GM18498 (cell line): Measurements from ENCODE around the gene PAPPA.

Experiments
- ATAC-seq: cut with Tn5 transposase; IDR thresholded peaks from one replicate; pipeline ENCODE4 v1.9.1; 2021; ENCODE audit warnings: mild to moderate bottlenecking, moderate library complexity; ENCODE audit not compliant: unreplicated experiment

The PAPPA gene

DNA sequence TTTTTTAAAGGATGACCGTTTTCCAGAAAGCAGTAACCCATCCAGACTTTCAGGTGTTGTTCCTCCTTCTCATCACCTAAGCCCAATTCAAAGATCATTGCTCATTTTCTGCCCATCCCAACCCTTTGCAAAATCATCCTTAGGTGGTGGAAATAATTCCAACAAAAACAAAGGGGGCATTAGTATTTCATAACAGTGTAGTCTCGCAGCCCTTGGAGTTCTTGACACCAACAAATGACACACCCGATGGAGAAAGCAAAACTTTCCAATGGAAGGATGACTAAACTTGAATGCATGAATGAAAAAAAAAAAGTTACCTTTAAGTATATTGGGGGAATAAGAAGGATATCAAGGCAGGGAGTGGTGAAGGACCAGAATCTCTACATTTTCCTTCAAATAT is 117.0 kb downstream of the PAPPA start:
- no peak for ATAC-seq

DNA sequence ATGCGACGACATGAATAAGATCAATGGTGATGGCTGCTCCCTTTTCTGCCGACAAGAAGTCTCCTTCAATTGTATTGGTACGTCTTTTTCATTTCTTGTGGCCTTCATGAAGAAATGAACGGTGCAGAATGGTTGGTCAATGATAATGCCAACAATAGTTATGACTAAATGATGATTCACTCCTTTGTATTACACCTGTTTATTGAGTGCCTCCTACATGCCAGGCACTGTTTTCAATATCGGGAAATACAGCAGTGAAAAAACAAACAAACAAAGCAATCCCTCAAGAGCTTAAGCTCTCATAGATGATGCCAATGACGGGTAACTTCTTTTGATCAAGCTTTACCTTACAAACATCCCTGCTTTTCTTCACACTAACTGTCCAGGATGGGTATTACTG is 117.7 kb downstream of the PAPPA start:
- ATAC-seq, result no peak

DNA sequence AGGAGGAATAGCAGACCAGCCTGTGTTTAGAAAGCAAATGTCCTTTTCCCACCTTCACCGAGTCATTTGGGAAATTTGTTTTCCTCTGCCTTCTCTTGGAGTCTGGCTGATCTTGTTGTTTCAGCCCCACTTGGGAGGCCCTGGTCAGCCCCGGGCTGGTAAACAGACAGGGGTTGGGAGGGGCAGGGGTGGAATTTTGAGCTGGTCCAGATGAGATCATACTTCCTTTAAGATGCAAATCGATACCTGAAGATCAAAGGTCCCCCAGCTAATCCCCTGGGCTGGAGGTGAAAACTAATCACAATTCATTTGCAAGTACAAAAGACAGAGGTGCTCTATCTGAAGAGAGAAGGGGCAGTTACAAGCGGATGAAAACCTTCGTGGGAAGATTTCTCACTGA is 118.4 kb downstream of the PAPPA start:
- no peak for ATAC-seq

DNA sequence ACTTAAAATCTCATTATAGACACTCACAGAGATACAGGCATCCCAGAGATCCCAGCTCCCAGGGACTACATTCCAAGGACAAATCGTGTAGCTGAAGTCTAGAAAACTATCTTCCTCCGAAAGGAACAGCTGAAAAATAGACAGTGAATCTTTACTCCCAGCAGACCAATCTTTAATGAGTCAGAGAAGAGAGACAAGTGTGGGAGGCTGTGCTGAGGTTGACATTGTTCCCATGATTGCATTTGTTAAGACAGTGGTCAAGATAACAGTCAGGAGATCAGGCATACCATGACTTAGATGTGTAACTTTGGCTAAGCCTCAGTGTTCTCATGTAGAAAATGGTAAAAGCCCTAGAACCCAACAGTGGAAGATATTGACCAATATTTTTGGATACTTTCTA is 120.7 kb downstream of the PAPPA start:
- ATAC-seq, result no peak

DNA sequence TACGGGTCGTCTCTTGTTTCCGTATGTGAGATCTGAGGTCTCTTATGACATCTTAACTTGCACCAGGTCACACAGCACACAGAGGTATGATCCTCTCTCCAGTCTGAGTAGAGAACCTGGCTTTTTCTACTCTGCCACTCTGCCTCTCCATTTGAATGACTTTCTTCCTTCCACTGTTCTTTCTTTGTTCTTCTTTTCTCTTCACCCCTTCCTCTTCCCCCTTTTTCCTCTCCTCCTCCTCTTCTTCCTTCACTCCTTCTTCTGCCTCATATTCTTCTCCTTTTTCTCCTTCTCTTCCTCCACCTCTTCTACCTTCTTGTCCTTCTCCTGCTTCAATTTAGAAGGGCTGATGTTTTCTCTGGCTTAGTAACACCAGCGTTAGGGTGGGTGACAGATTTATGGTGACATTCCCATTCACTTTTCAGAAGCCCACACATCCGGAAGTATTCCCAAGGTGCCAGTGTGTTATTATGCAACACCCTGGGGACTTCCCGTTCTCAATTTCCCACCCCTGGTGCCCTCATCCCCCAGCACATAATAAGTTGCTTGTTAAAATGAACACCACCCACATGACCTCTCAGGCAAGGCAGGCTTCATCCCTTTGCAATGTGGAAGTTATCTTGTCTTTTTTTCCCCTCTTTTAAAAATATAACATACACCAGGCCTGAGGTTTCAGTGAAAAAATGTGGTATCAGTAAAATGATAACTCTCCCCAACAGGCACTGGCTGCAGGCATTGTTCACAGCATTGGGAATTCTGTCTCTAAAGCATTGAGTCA is 122.0 kb downstream of the PAPPA start:
- no peak for ATAC-seq

DNA sequence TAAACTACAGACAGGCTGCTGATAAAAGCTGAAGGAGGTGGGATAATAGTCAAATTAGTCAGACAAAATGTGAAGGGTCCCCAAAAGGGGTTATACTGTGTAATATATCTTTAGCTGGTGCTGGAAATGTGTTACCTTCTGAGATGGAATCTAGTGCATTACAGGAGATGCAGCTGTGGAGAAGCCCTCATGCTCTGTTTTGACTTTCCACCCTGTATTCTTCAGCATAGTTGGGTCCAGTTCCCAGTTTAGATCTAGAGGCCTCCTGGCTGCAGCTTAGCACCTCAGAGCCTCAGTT is 122.6 kb downstream of the PAPPA start:
- no peak for ATAC-seq

DNA sequence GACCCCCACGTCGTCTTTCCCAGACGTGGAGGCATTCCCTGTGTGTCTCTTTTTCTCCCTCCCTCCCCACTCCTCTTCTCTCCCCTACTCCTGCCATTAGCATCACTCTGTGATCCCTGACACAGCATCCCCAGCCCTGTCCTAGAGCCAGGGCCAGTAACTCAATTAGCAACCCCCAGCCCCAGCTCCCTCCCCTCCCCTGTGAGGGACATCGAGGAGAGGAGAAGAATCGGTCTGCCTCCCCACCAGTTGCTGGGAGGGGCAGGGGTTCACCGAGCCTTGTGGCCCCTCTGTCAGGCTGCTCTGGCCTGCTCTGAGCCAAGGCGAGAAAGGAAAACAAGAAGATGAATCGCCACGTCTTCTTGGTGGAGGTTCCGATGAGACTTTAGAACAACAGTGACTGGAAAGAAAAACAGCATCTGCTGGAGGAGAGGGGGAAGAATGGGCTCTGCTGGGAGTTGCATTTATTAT is 123.1 kb downstream of the PAPPA start:
- ATAC-seq, result no peak

DNA sequence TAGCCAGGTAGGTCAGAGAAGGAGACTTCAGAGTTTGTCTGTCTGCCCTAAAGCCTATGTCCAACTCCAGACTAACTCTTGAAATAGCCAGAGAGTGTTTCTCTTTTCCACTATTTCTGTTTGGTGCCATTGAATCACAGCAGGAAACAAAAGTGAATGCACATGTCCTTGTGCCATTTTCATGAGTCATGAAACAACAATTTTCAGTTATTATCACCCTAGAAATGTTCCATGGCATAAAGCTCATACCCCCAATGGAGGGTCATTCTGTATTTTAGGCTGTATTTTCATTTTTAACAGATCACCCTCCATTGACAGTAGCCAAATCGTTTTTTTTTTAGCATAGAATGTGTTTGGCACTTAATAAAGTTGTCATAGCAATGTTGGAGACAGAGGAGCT is 124.7 kb downstream of the PAPPA start:
- ATAC-seq, result no peak

DNA sequence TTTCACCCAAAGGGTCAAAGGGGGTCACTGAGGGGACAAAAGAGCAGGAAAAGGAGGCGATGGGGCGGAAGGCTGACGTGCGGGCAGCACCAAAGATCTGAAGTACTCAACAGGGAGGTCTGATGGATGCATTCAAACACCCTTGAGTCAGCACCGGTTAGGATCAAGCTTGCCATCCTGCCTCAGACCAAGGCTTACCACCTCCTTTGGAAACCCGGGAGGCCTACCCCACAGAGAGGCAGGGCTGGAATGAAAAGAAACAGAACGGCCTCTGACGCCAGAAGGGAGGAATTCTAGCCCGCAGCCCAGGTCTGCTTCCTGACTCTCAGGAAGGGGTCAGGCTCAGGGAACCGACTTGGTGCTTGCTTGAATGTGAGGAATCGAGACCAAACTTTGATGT is 125.6 kb downstream of the PAPPA start:
- ATAC-seq, result no peak

DNA sequence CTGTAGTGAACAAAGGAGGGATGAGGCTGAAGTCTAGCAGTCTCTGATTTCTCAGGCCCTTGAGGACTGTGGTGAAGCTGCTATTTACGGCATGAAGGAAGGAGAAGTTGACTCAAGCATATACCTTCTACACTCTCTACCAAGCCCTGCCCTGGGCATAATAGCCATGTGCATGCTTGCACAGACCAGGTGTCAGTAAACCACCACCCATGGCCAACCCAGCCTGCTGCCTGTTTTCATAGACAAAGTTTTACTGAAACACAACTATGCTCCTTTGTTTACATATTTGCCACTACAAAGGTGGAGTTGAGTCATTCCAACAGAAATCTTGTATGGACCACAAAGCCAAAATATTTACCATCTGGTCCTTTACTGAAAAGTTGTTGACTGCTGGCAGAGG is 126.9 kb downstream of the PAPPA start:
- no peak for ATAC-seq

DNA sequence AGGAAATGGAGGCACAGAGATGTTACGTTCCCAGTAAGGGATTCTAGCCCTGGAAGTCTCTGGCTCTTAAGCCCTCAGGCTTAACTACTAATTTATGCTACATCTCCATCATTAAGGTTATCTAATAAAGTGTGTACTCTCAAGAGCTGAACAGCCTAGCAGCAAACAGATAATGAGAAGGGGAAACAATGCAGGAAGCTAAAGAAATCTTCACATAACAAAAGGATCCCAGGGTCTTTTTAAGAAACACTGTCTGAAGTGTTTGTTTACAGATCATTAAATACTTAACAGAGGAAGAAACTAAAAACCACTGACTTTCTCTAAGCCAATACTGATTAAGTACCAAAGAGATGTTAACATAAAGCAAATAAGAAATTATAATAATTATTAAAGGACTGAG is 129.0 kb downstream of the PAPPA start:
- ATAC-seq, result no peak

DNA sequence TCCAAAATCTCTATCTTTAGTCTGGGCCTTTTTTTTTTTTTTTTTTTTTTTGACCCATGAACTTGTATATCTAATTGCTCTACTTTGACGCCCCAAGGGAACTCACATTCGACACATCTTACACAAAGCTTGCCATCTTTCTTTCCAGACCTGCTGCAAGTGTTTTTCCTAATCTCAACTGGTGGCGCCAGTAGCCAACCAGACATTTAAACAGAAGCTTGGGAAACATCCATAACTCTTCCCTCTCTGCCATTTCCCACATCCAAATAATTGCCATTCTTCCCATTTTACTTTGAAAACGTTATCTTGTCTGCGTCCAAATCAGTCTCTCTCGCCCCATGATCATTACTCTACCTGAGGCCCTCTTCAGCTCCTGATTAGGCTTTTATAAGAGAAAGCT is 130.9 kb downstream of the PAPPA start:
- no peak for ATAC-seq

DNA sequence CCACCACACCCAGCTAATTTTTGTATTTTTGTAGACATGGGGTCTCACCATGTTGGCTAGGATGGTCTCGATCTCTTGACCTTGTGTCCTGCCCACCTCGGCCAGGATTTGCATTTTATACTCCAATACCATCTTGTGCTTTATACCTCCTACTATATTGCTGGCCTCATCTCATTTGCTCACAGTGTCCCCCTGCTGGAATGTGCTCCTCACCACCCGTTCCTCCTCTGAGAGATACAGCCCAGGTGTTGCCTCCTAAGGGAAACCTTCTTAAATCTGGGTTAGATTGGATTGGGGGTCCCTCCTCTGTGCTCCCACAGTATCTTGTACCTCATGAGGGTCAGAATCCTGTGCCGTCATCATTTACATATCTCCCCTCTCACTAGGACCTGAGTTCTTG is 131.7 kb downstream of the PAPPA start:
- no peak for ATAC-seq

DNA sequence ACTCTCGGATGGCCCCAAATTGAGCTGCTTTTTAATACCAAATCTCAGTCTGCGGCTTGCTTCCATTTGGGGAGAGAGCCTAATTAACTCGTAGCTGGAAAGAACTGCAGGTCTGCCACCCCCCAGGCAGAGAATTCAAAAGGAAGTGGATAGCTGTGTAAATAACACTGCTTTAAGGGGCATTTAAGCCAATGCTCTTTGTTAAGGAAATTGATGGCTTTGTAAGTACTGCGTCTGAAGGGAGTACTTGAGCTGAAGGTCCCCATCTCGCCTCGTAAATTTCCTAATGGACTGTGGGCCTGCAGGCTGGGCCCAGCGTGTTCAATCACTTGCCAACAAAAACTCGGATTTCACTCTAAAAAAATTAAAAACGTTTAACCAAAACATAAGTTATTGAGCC is 132.7 kb downstream of the PAPPA start:
- ATAC-seq, result no peak

DNA sequence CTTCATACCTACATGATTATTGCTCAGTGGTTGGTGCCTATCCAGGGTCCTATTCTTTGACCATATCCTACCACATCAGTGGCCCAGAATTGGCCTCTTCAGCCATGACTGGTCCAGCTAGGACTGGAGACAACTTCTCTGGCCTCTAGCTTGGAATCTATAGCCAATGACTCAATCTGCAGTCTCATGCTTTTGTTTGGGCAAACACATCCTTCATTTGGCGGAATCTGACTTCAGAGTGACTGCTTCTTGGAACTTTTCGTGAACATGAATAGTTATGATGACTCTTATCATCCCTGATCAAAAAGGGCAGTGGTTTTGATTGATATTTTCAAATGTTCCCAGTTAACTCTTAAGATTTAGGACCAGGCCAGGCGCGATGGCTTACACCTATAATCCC is 134.1 kb downstream of the PAPPA start:
- ATAC-seq, result no peak

DNA sequence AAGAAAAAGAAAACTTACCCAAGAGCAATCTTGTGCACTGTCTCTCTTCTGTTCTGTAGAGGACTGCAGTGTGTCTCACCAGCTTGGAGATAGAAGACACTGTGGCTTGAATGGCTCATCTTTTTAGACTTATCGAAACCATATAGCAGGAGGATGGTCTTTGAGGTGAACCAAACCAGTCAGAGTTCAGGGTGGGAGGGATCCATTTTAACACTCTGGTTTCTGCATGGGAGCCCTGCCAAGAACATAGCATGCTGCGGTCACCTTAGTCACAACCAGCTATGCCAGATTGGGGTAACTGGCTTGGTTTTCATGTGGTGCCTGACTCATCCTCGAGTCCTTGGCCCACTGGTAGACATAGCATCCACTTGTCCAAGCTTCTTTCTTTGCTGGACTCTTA is 135.1 kb downstream of the PAPPA start:
- no peak for ATAC-seq

DNA sequence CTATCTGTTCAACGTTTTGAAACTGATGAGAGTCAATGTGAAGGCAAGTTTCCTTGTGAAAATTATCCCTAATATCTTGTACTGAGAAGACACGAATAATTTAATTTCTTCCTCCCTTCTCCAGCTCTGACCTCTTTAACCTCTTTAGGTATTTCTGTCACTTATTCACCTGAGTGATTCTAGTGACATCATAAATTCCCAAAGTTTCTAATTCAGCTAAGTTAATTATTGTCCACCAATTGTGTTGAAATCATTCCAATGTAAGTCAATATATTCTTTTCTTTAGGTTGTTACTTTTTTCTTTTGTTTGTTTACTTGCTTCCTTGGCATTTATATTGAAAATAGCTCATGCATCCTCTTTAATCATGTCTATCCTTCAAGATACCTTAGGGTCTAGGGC is 143.8 kb downstream of the PAPPA start:
- ATAC-seq, result no peak

DNA sequence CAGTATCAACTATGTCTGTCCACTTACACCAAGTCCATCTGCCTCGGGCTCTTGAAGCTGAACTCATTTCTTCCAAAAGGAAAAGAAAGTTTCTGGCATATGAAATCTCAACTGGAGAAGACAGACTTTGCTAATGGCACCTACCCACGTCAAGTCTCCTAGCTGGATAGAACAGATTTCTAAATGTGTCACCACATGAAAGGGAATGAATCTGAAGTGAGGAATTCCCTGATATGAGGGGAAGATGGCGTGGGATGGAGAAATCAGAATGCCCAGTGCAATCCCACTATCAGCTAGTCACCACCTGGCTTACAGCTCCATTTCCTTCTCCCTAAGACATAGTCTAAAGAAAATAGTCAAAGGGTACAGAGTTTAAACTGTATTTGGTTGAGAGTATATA is 144.7 kb downstream of the PAPPA start:
- ATAC-seq, result no peak

DNA sequence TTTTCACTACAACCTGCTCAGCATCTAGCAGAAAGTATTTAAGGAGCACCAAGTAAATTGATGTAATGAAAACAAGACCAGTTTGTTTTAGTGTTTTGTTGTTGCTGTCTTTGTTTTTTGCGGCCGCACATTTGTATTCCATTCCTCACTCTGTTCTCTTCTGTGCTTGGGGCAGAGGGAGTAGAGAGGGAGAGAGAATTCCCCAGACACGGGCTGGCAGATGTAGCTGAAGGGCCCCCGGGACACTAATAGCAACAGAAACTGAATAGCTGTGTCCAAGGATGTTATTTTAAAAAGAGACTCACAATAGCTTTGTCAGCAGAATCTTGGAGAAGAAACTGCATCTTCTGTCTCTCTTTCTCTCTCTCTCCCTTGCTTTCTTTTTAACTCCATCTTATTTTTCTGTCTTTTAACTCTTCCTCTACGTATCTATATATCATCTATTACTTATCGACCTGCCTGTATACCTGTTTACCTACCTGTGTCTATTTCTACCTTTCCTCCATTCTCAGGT is 145.3 kb downstream of the PAPPA start:
- no peak for ATAC-seq

DNA sequence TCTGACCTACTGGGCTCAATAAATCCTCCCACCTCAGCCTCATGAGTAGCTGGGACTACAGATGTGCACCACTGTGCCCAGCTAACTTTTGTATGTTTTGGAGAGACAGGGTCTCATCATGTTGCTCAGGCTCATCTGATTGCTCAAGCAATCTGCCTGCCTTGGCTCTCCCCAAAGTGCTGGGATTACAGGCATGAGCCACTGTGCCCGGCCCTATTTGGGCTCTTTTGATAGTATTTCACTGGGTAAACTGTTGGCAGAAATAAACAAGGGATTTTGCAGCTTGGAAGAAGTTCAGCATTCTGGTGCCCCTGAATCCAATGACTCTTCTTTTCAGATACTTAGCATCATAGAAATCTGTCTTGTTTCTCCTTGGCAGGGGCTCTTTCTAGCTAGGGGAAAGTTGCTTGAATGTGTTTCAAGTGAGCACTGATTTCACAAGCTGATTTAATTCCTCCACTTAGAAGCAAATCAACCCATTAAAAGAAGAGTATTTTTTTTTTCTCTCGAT is 146.8 kb downstream of the PAPPA start:
- ATAC-seq, result no peak

DNA sequence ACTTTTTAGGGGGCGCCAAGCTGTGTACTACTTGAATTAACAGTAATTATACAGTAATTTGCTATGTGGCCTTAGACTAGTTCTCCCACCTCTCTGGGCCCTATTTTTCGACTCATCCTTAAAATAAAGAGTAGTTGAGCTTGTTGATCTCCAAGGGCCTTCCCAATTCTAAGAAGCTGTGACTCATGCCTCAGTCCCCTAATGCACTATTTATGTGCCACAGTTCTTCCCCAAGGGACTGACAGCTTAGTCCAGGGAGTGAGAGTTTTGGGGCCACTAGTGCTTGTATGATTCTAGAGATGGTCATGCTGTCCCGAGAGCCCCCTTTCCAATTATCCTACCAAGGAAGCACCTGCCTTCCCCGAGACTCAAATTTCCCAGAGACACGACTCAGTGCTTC is 149.7 kb downstream of the PAPPA start:
- ATAC-seq, result no peak

DNA sequence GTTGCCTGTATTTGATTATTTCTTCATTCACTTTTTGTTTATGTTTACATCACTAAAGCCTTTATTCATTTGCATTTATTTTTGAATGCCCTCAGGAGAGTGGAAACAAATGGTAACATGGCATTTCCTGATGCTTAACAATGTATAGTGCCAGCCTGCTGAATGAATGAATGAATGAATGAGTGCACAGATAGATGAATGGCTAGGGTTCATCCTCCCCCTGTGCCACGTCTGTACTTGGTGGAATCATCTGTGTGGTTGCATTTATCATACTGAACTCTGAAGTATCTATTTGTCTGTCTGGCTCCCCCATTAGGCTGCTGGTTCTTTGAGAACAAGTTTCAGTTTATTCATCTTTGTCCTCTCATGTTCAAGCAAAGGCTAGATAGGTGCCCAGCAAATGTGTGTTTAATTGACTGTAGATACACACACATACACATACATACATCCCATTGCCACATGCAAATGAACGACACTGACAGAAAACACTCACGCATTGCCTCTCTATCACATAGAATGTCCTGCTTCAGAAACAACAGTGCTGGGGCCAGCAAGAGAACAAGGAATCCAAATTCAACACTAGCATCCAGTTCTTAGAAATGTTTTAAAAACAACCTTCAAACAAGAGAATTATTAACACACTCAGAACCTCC is 150.4 kb downstream of the PAPPA start:
- no peak for ATAC-seq
